GM10248 (cell line): ENCODE data around the gene RBBP8NL.

Source experiments
- CTCF ChIA-PET: fragments of 300-600 bp; sonication (Branson Sonifier 250); formaldehyde crosslinking; extraction: SDS; loops from one replicate; lab custom pipeline; 2021; ENCODE audit warnings: antibody characterized with exemption; lab: Yijun Ruan, JAX
- POLR2A ChIA-PET: fragments of 350-650 bp; sonication (Branson Sonifier 250); formaldehyde crosslinking; extraction: SDS; loops from one replicate; lab custom pipeline; 2020; ENCODE audit warnings: antibody characterized with exemption; lab: Yijun Ruan, JAX
- DNase-seq: peaks from one replicate; pipeline ENCODE4 v3.0.0; 2012; ENCODE audit errors: extremely low spot score
- TF ChIP-seq, protein P1 (sequence below): IDR thresholded peaks from 2 replicates; pipeline ENCODE4 v1.5.1; 2012; ENCODE audit warnings: mild to moderate bottlenecking, low read depth; ENCODE audit errors: extremely low read depth, missing control alignments, control extremely low read depth

Gene RBBP8NL

DNA sequence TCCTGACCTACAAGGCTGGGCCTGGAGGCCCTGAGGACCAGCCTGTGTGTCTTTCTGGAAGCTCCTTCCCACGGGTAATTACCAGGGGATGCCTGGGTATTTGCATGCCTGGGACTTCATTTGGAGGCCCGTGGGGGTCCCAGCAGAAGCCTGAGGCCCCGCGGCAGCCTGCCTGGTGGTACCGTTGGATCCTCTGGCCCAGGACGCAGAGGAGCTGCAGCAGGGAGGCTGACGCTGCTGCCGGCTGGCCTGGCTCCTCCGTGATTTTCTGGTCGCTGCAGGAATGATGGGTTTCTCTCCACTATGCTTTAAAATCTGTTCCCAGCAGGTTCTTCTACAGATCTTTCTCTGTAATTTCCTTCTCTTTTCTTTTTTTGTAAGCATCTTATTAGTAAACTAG is 26.8 kb downstream of the RBBP8NL start:
- no peak for DNase-seq
- CTCF ChIA-PET = interaction anchor here (0.9 to 1.2 kb wide), 4 partner anchors 10 to 391 kb away, joined by 3 to 6 read pairs (median 4); partner anchors contain the start of gene ADRM1
- TF ChIP-seq, protein P1, sequence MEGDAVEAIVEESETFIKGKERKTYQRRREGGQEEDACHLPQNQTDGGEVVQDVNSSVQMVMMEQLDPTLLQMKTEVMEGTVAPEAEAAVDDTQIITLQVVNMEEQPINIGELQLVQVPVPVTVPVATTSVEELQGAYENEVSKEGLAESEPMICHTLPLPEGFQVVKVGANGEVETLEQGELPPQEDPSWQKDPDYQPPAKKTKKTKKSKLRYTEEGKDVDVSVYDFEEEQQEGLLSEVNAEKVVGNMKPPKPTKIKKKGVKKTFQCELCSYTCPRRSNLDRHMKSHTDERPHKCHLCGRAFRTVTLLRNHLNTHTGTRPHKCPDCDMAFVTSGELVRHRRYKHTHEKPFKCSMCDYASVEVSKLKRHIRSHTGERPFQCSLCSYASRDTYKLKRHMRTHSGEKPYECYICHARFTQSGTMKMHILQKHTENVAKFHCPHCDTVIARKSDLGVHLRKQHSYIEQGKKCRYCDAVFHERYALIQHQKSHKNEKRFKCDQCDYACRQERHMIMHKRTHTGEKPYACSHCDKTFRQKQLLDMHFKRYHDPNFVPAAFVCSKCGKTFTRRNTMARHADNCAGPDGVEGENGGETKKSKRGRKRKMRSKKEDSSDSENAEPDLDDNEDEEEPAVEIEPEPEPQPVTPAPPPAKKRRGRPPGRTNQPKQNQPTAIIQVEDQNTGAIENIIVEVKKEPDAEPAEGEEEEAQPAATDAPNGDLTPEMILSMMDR = no peak
- POLR2A ChIA-PET = interaction anchor here (0.8 kb wide), 1 partner anchor 14 kb away, joined by 4 read pairs; the partner anchor contains the start of gene RPS21

DNA sequence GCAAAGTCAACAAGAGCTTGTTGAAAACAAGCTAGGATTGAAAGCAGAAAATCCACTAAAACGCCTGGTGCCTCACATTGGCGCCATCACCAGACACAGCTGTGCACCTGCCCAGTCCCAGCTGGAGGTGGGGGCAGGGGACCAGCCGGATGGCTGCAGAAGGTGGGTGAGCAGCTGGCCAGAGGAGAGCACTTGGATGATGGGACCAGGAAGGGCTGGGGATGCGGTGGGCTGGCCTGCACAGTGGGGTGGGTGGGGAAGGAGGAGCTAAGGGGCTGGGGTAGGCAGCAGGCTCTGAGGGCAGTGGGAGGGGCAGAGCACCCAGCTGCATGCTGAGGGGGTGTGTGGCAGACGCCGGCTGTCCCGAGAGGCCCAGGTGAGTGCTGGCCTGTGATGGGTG is 27.3 kb downstream of the RBBP8NL start:
- TF ChIP-seq, protein P1 = no peak
- ChIA-PET POLR2A (interaction anchor here (0.8 kb wide), 1 partner anchor 13 kb away, joined by 4 read pairs; the partner anchor contains the start of gene RPS21), CTCF (interaction anchor here (0.9 to 1.2 kb wide), 5 partner anchors 10 to 392 kb away, joined by 3 to 6 read pairs (median 3); partner anchors contain the start of gene ADRM1)
- DNase-seq = no peak

DNA sequence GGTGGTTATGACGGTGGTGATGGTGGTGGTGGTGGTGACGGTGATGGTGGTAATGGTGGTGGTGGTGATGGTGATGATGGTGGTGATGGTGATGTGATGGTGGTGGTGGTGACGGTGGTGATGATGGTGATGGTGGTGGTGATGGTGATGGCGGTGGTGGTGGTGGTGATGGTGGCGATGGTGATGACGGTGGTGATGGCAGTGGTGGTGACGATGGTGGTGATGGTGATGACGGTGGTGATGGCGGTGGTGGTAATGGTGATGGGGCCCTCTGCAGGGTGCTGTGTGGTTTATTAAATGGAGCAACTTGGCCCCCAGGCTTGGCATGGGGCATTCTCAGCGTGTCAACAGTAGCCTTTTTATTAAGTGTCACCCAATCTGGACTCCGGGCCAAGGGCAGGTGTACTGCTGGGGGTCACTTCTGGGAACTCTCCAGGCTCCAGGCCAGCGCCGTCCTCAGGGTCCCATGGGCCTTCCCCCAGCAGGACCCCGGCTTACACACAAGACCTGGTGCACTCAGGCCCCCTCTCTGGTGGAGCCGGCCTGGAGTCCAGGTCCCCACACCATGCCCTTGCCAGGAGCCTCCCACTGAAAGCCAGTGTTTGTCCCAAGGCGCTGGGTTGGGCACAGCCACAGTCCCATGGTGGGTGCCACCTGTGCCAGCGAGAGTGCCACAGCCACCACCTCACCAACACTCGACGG is 29.1 kb downstream of the RBBP8NL start:
- ChIA-PET CTCF (no interaction called here), POLR2A (no interaction called here)
- no peak for DNase-seq
- TF ChIP-seq, protein P1 = no peak

DNA sequence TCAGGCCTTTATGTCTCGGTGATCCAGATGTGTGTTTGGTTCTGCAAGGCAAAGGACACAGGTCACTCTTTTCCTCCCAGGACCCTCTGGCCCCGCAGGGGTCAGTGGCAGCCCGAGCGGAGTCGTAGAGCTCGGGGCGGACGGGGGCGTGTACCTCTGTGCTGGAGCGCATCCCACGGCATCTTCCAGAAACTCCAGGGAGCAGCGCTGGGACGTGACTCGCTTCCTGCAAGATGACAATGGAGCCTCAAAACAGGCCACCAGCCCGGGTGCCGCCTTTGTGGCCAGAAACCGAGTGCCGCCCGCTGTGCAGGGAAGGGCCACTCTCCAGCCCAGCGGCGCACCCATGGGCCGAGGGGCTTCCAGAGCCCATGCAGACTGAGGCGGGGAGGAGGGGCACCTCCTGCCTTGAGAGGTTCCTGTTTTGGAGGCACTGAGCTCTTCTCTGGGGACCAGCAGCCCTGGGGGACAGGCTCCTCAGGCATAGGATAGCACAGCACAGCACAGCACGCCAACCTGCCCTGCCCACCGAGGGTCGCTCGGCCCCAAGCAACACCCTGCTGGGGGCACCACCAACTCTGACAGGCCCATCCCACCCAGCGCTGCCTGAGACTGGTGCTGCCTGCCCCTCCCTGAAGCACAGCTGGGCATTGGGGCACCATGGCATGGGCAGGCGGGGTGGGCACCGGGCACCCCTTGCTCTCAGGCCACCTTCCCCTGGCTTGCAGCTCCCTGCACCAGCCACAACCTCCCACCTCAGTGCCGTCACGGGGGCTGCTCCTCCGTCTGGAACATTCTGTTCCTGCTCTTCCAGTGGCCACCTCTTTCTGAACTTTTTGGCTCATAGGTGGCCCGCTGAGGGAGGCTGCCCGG is 30.7 kb downstream of the RBBP8NL start:
- ChIA-PET CTCF (interaction anchor here (1.0 kb wide), 1 partner anchor 14 kb away, joined by 4 read pairs; no protein-coding TSS in a partner anchor), POLR2A (no interaction called here)
- DNase-seq = no peak
- TF ChIP-seq, protein P1 = no peak

DNA sequence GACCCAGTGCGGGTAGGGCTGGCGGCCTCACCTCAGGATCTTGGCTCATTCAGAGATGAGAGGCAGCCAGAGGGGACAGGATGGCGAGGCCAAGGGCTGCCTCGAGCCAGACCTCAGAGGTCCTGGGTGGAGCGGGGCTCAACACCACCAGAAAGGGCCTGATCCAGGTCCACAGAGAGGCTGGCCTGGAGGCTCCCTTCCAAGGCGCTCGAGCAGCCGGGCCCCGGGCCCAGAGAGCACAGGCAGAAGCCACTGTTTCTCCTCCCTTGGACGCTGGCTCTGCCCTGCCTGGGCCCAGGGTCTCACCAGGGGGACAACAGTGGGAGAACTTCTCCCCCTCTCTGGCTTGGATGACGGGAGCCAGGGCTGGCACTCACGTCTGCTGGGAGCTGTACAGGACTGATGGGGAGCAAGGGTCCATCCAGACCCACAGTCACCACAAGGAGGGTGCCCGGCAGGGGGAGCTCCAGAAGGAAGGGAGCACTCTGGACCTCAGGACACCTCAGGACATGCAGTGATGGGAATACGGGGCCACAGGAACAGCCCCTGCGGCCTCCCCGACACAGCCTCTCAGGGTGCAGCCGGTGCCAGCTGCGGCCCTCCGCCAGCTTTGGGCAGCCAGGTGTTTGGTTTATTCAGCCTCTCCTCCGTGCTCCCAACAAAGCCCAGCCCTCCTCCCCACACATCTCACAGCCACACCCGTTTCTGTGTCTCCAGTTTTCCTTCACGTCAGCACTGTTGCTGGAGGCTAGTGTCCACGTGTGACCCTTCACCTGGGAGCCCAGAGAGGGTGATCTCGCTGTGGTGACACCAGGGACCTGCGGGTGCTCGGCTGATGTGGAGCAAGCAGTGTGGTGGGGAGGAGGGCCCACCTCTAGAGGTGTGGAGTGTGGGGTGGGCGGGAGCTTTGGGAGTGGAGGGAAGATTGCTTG is 31.8 kb downstream of the RBBP8NL start:
- ChIA-PET CTCF (interaction anchor here (4.0 kb wide), 1 partner anchor 13 kb away, joined by 12 read pairs; no protein-coding TSS in a partner anchor), POLR2A (interaction anchor here (1.1 kb wide), 1 partner anchor 9 kb away, joined by 3 read pairs; the partner anchor contains the start of gene RPS21)
- TF ChIP-seq, protein P1 = no peak
- no peak for DNase-seq
